HG02623 (cell line): Measurements from ENCODE around the gene TSPAN1.
"Not testable (repeated sequence)": the region's sequence is repeated elsewhere in the genome, so short reads cannot be mapped to it uniquely, and the experiment has no call there.

Experiments
- ATAC-seq: cut with Tn5 transposase; IDR thresholded peaks from one replicate; pipeline ENCODE4 v1.9.1; 2021; ENCODE audit warnings: moderate library complexity; ENCODE audit not compliant: unreplicated experiment

Gene TSPAN1

GRCh38 chr1:46211051-46211450 is 36.2 kb downstream of the TSPAN1 start:
- no peak for ATAC-seq

DNA sequence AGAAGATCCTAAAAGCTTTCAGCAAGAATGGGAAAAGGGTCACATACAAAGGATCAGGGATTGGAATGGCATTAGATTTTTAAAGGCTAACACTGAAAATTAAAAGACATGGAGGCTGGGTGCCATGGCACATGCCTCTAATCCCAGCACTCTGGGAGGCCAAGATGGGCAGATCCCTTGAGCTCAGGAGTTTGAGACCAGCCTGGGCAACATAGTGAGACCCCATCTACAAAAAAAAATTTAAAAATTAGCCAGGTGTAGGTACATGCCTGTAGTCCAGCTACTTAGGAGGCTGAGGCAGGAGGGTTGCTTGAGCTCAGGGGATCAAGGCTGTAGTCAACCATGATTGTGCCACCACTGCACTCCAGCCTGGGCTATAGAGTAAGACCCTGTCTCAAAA is 40.6 kb downstream of the TSPAN1 start:
- ATAC-seq, result no peak

GRCh38 chr1:46218443-46218842 is 43.6 kb downstream of the TSPAN1 start:
- ATAC-seq, result no peak

DNA sequence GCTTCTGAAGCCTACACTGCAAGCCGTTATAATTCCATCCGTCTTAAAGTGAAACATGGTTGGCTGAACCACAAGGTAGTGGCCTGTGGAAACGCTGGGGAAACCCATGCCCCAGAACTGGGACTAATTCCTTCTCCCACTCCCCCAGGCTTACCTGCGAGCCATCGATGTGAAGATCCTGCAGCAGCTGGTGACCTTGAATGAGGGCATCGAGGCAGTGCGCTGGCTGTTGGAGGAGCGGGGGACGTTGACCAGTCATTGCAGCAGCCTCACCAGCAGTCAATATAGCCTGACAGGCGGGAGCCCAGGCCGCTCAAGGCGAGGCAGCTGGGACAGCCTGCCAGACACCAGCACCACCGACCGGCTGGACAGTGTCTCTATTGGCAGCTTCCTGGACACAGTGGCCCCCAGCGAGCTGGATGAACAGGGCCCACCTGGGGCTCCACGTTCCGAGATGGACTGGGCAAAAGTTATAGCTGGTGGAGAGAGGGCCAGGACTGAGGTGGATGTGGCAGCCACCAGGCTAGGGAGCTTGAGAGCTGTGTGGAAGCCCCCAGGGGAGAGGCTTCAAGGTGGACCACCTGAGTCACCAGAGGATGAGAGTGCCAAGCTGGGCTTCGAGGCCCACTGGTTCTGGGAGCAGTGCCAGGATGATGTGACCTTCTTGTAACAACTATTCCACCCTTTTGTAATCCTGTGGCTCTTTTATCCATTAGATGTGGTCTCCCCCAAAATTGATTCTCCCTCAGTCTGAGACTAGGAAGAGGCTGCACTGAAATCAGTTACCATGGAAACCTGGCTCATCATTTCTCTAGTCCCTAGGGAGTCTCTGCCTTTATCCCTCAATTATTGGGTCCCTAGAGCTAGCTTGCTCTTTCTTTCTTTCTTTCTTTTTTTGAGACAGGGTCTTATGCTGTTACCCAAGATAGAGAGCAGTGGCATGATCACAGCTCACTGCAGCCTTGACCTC is 44.9 kb downstream of the TSPAN1 start:
- no peak for ATAC-seq

DNA sequence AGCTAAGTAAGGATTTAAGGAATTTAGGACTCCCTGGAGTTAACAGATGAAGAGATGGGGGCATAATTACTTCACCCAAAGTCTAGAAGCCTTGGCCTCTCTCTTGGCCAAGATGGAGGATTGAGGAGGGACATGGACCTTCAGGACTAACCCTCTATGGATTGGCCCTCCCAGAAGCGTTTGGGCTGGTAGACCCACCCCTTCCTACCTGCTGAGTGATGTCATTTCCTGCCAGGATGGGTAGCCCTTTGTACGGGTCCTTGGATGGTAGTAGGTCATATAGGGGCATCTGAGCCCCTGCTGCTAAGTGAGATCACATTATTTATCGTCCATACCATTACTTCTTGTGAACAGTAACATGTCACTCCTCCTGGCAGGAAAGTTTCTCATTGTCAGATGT is 45.9 kb downstream of the TSPAN1 start:
- ATAC-seq, result no peak

GRCh38 chr1:46221749-46222148 is 46.9 kb downstream of the TSPAN1 start:
- no peak for ATAC-seq

DNA sequence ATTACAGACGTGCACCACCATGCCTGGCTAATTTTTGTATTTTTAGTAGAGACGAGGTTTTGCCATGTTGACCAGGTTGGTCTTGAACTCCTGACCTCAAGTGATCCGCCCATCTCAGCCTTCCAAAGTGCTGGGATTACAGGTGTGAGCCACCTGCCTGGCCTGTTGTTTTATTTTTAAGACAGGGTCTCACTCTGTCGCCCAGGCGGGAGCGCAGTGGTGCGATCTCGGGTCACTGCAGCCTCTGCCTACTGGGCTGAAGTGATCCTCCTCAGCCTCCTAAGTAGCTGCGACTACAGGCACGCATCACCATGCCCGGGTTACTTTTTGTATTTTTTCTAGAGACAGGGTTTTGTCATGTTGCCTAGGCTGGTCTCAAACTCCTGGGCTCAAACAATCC is 48.2 kb downstream of the TSPAN1 start:
- not testable (repeated sequence) for ATAC-seq

DNA sequence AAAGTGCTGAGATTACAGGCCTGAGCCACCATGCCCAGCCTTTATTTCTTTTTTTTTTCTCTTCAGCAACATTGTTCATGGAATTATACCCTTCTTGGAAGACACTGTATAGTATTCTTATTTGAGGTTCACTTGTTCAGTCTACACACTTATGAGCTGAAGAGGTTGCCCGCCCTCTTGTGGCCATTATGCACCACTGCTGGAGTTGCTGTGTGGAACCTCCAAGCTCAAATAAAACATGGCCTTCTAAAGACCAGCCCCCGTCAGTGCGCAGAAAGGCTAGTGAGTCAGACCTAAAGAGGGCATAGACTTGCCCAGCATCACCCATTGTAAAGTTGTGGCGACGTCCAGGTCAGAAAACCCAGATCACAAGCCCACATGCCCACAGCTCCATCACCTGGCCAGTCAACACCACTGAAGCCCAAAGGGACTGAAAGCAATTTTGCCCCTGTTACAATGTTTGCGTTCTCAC is 48.6 kb downstream of the TSPAN1 start:
- no peak for ATAC-seq

GRCh38 chr1:46224966-46225365 is 50.1 kb downstream of the TSPAN1 start:
- no peak for ATAC-seq

GRCh38 chr1:46231231-46231630 is 56.3 kb downstream of the TSPAN1 start:
- ATAC-seq, result not testable (repeated sequence)
